ENCODE data around the gene TXNDC11. TPM values are rescaled to one million over a fixed set of nuclear protein-coding genes. Genes with fewer than 3 reads are reported as not detected.

TXNDC11 gene
- total and polyA plus RNA-seq, 10 of the 15 experiments (the other 5 are each of a cell fraction or from before 2014, with no cell fraction given) = 1.7 to 86.7 (median 54.4) TPM

DNA sequence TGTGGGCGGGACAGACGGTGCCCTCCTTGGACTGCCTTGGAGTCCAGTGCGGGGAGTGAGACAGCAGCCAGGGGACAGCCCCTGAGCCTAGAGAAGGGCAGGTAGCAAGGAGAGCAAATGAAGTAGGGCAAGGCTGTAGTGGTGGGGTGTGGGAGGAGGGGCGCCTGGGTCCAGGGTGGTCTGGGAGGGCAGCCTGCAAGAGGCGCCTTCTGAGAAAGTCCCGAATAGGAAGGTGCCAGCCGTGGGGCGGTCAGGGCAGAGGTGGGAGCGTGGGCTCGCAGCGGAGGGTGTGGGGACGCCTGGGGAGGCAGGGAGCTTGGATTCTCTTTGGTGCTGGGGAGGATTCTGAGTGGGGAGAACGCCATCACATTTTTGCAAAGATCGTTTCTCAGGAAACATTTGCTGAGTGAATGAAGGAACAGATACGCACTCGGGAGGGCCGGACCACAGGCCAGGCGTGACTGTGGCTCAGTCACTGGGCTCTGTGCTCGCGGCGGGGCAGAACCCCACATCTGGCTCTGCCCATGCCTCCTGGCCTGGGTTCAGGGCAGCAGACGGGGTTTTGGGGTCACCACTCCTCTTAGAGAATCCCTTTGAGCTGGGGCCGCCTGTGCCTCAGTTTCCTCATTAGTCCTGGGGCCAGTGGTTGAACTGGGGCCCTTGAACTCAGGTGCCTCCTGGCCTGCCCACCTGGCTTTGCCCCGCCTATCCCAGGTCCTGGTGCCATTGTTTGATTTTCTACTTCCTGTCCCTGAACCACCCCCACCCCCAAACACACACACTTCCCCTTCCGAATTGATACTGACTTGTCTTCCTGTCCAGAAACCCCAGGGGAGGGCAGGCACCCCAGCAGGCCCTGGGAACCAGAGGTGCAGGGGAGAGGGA is 70.2 kb downstream of the TXNDC11 start (continued):
- TF ChIP-seq FOXM1 (IDR thresholded peaks at IDR 0.05; ENCODE audit: low read depth, low read length) (no peak), MTA2 (IDR thresholded peaks at IDR 0.05; ENCODE audit: low read depth) (no peak), YBX1 (IDR thresholded peaks at IDR 0.05) (no peak), SIX5 (IDR thresholded peaks at IDR 0.05; ENCODE audit: low read depth, low read length, severe bottlenecking) (no peak), SP1 (IDR thresholded peaks at IDR 0.05; ENCODE audit: low read depth, low read length) (no peak), DPF2 (IDR thresholded peaks at IDR 0.05) (peak; percentile 49; the same call in 1 of the 2 replicates), POLR2AphosphoS2 (IDR thresholded peaks at IDR 0.05; ENCODE audit: low read depth, low read length) (no peak), IRF4 (IDR thresholded peaks at IDR 0.05; ENCODE audit: low read depth, low read length) (peak; percentile 44; the same call in 1 of the 2 replicates), NFYB (IDR thresholded peaks at IDR 0.05; ENCODE audit: insufficient read depth, low read depth, low read length) (no peak), MLLT1 (IDR thresholded peaks at IDR 0.05) (no peak), HDGF (IDR thresholded peaks at IDR 0.05) (no peak), FOXK2 (IDR thresholded peaks at IDR 0.05) (no peak), GATAD2B (conservative IDR thresholded peaks at IDR 0.05; ENCODE audit: low read depth) (0 out of 2 replicates have a peak, but pooled peaks have one; percentile 41), CREB1 (IDR thresholded peaks at IDR 0.05; ENCODE audit: low read depth) (no peak), MAX (IDR thresholded peaks at IDR 0.05; ENCODE audit: low read depth, low read length) (no peak), SUPT20H (IDR thresholded peaks at IDR 0.05; ENCODE audit: borderline replicate concordance, control insufficient read depth, low read depth, low read length) (no peak), PAX5 (IDR thresholded peaks at IDR 0.05; ENCODE audit: borderline replicate concordance, low read depth, low read length) (no peak), ETV6 (conservative IDR thresholded peaks at IDR 0.05 in 1 of 2, IDR thresholded peaks at IDR 0.05 in 1 of 2; ENCODE audit: borderline replicate concordance in 1 of 2, low read depth in 1 of 2) (peak; percentile 25 to 100; a peak in 2 of 4 replicates)
- TF ChIP-seq, protein P1, sequence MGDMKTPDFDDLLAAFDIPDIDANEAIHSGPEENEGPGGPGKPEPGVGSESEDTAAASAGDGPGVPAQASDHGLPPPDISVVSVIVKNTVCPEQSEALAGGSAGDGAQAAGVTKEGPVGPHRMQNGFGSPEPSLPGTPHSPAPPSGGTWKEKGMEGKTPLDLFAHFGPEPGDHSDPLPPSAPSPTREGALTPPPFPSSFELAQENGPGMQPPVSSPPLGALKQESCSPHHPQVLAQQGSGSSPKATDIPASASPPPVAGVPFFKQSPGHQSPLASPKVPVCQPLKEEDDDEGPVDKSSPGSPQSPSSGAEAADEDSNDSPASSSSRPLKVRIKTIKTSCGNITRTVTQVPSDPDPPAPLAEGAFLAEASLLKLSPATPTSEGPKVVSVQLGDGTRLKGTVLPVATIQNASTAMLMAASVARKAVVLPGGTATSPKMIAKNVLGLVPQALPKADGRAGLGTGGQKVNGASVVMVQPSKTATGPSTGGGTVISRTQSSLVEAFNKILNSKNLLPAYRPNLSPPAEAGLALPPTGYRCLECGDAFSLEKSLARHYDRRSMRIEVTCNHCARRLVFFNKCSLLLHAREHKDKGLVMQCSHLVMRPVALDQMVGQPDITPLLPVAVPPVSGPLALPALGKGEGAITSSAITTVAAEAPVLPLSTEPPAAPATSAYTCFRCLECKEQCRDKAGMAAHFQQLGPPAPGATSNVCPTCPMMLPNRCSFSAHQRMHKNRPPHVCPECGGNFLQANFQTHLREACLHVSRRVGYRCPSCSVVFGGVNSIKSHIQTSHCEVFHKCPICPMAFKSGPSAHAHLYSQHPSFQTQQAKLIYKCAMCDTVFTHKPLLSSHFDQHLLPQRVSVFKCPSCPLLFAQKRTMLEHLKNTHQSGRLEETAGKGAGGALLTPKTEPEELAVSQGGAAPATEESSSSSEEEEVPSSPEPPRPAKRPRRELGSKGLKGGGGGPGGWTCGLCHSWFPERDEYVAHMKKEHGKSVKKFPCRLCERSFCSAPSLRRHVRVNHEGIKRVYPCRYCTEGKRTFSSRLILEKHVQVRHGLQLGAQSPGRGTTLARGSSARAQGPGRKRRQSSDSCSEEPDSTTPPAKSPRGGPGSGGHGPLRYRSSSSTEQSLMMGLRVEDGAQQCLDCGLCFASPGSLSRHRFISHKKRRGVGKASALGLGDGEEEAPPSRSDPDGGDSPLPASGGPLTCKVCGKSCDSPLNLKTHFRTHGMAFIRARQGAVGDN (IDR thresholded peaks at IDR 0.05) = peak; percentile 18; the same call in 1 of the 2 replicates
- TF ChIP-seq, protein P2, sequence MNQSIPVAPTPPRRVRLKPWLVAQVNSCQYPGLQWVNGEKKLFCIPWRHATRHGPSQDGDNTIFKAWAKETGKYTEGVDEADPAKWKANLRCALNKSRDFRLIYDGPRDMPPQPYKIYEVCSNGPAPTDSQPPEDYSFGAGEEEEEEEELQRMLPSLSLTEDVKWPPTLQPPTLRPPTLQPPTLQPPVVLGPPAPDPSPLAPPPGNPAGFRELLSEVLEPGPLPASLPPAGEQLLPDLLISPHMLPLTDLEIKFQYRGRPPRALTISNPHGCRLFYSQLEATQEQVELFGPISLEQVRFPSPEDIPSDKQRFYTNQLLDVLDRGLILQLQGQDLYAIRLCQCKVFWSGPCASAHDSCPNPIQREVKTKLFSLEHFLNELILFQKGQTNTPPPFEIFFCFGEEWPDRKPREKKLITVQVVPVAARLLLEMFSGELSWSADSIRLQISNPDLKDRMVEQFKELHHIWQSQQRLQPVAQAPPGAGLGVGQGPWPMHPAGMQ (IDR thresholded peaks at IDR 0.05; ENCODE audit: borderline replicate concordance) = no peak
